ENCODE measurements around the gene KHDC1. TPM values are rescaled to one million over a fixed set of nuclear protein-coding genes. Genes with fewer than 3 reads are reported as not detected.

The KHDC1 gene
- total and polyA plus RNA-seq, 2 donors (not counting 1 experiment from before 2014, with no cell fraction given) = 5.3 to 5.6 TPM

GRCh38 chr6:73216859-73217258 lies 46.1 kb downstream of the KHDC1 start:
- Histone ChIP-seq H4K20me1 (ENCODE audit: control insufficient read depth, extremely low read depth, insufficient read depth, low read length) (no peaks in the 10 kb centered on the region), H3K9me3 (ENCODE audit: control insufficient read depth, insufficient read depth, low read depth, low read length) (no peaks in the 10 kb centered on the region), H3K4me2 (ENCODE audit: extremely low read depth, insufficient read depth, low read length) (no peak overlapping the region), H3K4me1 (ENCODE audit: control insufficient read depth, extremely low read depth, insufficient read depth, low read length) (no peaks in the 10 kb centered on the region), H3K4me3 (replicated peaks in 1 of 4; ENCODE audit: control extremely low read depth in 1 of 4, insufficient read depth in 1 of 4, low read depth in 3 of 4, low read length in 4 of 4) (no peak overlapping the region), H3K36me3 (ENCODE audit: control insufficient read depth, insufficient read depth, low read length) (no peaks in the 10 kb centered on the region), H2AFZ (ENCODE audit: low read length) (no peak overlapping the region), H3K9ac (ENCODE audit: insufficient read depth, low read length) (no peak overlapping the region), H3K79me2 (ENCODE audit: control insufficient read depth, insufficient read depth, low read length) (no peaks in the 10 kb centered on the region), H3K27ac (ENCODE audit: insufficient read depth, low read length) (no peak overlapping the region), H3K27me3 (ENCODE audit: control insufficient read depth, insufficient read depth, low read length) (no peaks in the 10 kb centered on the region)
- TF ChIP-seq EZH2 (IDR thresholded peaks at IDR 0.05; ENCODE audit: low read length, missing control alignments) (no peak), CTCF (conservative IDR thresholded peaks at IDR 0.05 in 1 of 2, IDR thresholded peaks at IDR 0.05 in 1 of 2; ENCODE audit: low read depth in 1 of 2, low read length in 2 of 2) (no peak)
- DNase-seq (ENCODE audit: low read depth in 2 of 2) = no peak

DNA sequence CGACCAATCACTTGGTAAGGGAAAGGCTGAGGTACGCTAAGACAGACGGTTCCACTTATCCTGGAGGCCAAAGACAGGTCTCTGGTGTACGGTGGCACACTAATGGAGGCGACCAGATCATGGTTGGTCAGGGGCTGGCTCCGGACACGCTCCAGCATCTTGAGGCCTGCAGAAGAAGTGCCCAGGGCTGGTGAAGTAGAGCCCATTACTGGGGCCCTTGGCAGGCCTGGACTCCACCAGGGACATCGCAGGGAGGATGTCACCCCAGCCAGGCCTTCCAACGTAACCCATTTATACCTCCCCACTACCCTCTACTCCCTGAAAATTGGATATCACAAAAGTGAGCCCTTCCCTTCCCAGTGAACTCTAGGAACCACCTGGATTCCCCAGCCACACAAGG lies 53.9 kb downstream of the KHDC1 start:
- Histone ChIP-seq H3K27ac (ENCODE audit: insufficient read depth, low read length) (no peak overlapping the region), H4K20me1 (ENCODE audit: control insufficient read depth, extremely low read depth, insufficient read depth, low read length) (no peaks in the 10 kb centered on the region), H3K4me1 (ENCODE audit: control insufficient read depth, extremely low read depth, insufficient read depth, low read length) (no peaks in the 10 kb centered on the region), H3K9ac (ENCODE audit: insufficient read depth, low read length) (no peak overlapping the region), H3K36me3 (ENCODE audit: control insufficient read depth, insufficient read depth, low read length) (no peaks in the 10 kb centered on the region), H3K4me3 (replicated peaks in 1 of 4; ENCODE audit: control extremely low read depth in 1 of 4, insufficient read depth in 1 of 4, low read depth in 3 of 4, low read length in 4 of 4) (no peak overlapping the region), H3K4me2 (ENCODE audit: extremely low read depth, insufficient read depth, low read length) (no peak overlapping the region), H2AFZ (ENCODE audit: low read length) (no peak overlapping the region), H3K79me2 (ENCODE audit: control insufficient read depth, insufficient read depth, low read length) (no peaks in the 10 kb centered on the region), H3K9me3 (ENCODE audit: control insufficient read depth, insufficient read depth, low read depth, low read length) (no peaks in the 10 kb centered on the region), H3K27me3 (ENCODE audit: control insufficient read depth, insufficient read depth, low read length) (no peaks in the 10 kb centered on the region)
- no peak for TF ChIP-seq CTCF (conservative IDR thresholded peaks at IDR 0.05 in 1 of 2, IDR thresholded peaks at IDR 0.05 in 1 of 2; ENCODE audit: low read depth in 1 of 2, low read length in 2 of 2)
- no peak for TF ChIP-seq EZH2 (IDR thresholded peaks at IDR 0.05; ENCODE audit: low read length, missing control alignments)
- no peak for DNase-seq (ENCODE audit: low read depth in 2 of 2)

- Histone ChIP-seq H3K4me3 (replicated peaks in 1 of 4; ENCODE audit: control extremely low read depth in 1 of 4, insufficient read depth in 1 of 4, low read depth in 3 of 4, low read length in 4 of 4) (no peak overlapping the region), H3K27me3 (ENCODE audit: control insufficient read depth, insufficient read depth, low read length) (no peaks in the 10 kb centered on the region), H4K20me1 (ENCODE audit: control insufficient read depth, extremely low read depth, insufficient read depth, low read length) (no peaks in the 10 kb centered on the region), H3K4me1 (ENCODE audit: control insufficient read depth, extremely low read depth, insufficient read depth, low read length) (no peaks in the 10 kb centered on the region), H3K79me2 (ENCODE audit: control insufficient read depth, insufficient read depth, low read length) (no peaks in the 10 kb centered on the region), H3K36me3 (ENCODE audit: control insufficient read depth, insufficient read depth, low read length) (no peaks in the 10 kb centered on the region), H2AFZ (ENCODE audit: low read length) (no peak overlapping the region), H3K4me2 (ENCODE audit: extremely low read depth, insufficient read depth, low read length) (no peak overlapping the region), H3K9ac (ENCODE audit: insufficient read depth, low read length) (no peak overlapping the region), H3K9me3 (ENCODE audit: control insufficient read depth, insufficient read depth, low read depth, low read length) (no peaks in the 10 kb centered on the region), H3K27ac (ENCODE audit: insufficient read depth, low read length) (no peak overlapping the region)
- peak in 1 of 2 donors; percentile 52 for DNase-seq (ENCODE audit: low read depth in 2 of 2)
- TF ChIP-seq CTCF (conservative IDR thresholded peaks at IDR 0.05 in 1 of 2, IDR thresholded peaks at IDR 0.05 in 1 of 2; ENCODE audit: low read depth in 1 of 2, low read length in 2 of 2) = no peak
- no peak for TF ChIP-seq EZH2 (IDR thresholded peaks at IDR 0.05; ENCODE audit: low read length, missing control alignments)
Observed at GRCh38 chr6:73207221-73207837, 55.7 kb downstream of the KHDC1 start.

All from fibroblast of lung (primary cell).